Ammon's horn (tissue), 1 donor: Measurements from ENCODE around the gene CHRD.
A peak's percentile ranks its signal among the peaks of the same experiment; 100 is the strongest.

Experiments used
- DNase-seq: peaks from one replicate; pipeline ENCODE4 v3.0.0-alpha.2; 2016; ENCODE audit warnings: low spot score

The CHRD gene

DNA sequence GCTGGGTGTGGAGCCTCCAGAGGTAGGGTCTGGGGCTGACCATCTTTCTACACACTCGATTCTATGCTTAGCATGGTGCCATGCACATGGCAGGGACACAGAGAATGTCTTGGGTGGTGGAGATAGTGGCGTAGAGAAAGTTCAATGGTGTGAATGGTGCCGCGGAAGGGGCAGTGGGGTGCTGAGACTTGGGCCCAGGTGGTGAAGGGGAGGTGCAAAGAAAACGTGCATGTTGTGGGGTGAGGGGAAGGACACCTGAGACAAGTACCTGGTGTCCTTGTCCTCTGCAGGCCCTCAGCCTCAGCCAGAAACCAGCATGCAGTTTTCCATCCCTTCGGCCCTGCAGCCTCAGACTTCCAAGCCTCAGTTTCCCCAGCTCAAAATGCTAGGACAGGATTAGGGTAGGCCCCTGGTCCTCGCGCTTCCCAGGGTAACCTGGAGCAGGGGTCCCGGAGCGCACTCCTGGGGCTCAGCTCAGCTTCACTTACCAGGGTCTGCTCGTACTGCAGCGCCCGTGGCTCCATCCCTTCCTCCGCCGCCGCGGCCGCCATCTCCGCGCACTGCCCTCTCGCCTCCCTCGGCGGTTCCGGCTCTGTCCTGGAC lies 18.8 kb upstream of the CHRD start:
- no peak for DNase-seq

DNA sequence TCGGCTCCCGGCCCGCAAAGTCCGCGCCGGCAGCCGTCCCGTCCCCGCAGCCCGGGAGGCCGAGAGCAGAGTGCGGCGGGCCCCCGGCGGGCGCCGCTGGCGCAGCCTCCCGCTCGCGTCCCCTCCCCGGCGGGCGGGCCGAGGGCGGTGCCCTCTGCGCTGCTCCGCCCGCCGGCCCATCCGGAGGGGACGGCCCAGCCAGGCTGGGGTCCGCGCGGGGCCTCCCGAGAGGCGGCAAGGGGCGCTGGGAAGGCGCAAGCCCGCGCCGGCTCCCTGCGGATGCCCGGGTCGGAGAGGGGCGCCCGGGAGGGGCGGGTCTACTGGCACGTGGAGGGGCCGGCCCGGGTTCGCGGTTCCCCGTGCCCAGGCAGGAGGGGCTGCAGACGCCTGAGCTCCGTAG lies 18.3 kb upstream of the CHRD start, which contains the start of the genes CLCN2 and POLR2H:
TSS of gene CLCN2 (minus strand) at position 74 of the 400 bp plus-strand sequence. CDS start 126 bp downstream, outside the sequence.
TSS of gene POLR2H (plus strand) at position 179 of the 400 bp plus-strand sequence. CDS start 1,783 bp downstream, outside the sequence.
- peak; percentile 62 for DNase-seq

DNA sequence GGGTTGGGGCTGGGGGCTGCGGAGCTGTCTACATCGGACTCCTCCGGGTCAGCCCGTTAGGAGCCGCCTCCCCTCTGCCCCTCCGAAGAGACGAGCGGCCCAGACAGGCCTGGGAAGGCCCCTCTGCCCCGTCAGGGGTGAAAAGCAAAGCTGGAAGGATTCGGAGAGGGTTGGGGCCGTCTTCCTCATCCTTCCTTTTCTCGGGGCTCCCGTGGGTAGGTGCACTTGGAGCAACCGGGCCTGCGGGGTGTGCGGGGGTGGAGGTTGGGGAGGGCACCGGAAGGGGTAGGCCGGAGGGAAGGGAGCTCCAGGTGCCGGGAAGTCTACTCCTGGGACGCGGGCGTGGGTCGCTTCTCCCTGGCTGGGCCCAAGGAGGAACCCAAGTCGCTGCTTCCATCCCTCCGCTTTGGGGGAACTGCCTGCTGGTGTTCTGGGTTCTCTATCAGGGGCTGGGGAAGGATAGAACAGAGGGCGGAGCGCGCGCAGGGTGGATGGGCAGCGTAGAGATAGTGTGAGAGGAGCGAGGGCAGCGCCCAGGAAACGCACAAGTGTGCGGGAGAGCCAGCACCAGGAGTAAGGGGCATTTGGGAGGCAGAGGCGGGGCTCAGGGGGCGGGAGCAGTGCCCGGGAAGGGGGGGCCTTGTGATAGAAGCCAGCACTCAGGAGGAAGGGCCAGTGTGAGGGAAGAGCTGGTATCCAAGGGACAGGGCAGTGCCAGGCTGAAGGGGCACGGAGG lies 17.8 kb upstream of the CHRD start:
- DNase-seq, result peak; percentile 82

DNA sequence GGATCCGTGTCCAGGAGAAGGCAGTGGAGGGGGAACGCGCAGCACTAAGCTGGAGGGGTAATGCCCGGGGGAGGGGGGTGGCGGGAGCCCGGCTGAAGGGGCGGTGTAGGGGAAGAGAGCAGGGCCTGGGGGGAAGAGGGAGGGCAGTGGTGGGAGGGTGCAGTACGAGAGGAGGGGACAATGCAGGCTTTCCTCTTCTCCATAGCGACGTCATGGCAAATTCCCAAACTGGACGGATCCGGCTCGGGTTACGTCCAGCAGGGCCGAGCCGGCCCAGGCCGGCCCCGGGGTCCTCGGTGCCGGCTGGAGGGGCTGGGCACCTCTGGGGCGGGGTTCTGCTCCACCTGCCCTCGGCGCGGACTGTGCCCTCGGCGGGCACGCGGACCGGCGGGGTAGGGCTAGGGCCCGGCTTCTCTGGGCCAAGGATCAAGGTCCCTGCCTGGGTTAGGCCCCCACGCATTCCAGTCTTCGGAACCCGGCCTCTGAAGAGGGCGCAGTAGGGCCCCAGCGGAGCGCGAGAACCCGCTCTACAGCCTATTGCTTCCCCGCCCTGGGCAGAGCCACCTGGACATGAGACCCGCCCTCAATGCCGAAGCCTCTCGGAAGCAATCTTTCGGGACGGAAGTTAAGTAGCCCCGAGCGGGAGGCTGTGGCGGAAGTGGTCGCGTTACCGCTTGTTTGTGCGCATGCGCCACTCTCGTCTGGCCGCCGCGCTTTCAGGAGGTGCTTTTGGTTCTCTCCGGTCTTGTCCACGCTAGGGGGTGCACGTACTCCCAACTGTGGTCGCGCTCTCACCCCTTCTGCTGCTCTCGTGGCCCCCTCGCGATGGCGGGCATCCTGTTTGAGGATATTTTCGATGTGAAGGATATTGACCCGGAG lies 16.9 kb upstream of the CHRD start:
- DNase-seq, result peak; percentile 97

DNA sequence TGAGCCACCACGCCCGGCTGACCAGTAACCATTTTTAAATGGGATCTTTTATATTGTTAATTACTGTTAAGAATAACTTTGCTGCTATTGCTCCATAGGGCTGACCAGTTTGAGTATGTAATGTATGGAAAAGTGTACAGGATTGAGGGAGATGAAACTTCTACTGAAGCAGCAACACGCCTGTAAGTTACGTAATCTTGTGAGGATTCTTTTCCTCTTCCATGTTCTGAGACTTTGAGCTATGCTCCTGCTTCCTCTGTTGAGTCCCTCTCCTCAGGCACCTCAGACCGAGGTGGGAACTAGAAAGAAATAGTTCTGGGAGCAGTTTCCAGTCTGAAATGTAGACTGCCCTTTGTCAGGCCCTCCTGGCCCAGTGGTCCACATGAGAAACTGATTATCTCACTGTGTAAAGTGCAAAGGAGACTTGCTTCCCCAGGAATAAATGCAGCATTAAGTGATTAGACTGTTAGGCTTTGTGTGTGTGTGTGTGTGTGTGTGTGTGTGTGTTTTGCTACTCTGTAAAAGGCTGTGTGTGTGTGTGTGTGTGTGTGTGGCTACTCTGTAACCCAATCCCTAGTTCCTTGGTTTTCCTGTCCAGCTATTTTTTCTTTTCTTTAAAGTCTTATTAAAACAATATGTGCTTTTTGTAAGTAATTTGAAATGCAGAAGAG lies 13.1 kb upstream of the CHRD start:
- DNase-seq, result no peak

DNA sequence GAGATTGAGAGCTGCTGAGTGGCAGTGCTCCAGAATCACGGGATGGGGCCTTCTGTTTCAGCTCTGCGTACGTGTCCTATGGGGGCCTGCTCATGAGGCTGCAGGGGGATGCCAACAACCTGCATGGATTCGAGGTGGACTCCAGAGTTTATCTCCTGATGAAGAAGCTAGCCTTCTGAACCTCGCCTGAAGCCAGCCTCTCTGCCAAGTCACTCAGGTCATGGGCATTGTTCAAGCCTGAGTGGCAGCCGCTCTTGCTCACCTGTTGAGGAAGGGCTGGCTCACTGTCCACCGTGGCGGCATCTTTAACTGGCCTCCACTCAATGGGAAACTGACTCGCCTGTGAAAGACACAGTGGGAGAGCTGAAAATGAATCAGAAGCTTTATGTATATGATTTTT lies 11.7 kb upstream of the CHRD start:
- DNase-seq, result no peak

DNA sequence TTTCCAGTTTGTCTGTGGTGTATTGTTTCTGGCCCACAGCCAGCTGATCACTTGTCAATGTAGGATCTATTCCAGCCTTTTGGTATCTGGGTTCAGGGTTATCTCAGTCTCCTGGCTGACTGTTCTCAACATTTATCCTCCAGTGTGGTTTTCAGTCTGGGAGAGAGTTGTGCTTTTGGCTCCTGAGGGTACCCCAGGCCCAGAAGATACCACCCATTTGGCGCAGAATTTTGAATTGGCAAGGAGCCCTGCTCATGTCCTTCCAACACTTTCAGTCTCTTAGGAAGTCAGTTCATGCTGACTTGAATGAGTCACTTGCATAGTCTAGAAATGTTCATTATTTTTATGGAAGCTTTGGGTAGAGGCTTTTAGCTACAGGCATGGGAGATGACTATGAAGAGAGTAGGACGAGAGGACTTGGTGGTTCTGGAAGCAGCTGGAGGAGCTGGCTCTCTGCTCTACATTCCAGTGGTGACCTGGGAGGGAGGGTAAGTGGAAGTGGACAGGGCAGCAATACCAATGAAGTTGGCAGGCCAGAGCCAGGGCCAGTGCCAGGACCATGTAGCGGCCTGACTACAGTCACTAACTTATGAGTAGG lies 11.2 kb upstream of the CHRD start:
- DNase-seq, result peak; percentile 69

DNA sequence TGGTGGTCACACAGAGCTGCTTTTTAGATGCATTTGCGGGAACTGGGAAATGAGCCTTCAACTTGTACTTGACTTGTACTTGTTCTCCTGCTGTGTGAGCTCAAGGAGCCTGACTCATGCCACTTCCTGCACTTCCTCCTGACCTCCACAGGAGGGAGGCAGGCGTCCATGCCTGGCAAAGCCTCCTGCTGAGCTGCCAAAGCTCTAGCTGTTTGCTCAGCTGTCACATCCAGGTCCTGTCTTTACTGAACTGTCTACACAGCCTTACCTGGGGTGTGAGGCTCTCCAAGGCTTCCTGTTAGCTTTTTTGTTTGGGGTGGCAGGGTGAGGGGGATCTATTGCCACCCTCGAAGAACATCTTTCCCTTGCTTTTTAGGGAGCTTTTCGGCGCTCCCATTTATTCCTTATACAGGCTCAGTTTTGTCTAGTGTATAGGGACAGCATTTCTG lies 8.3 kb upstream of the CHRD start:
- DNase-seq, result peak; percentile 93

DNA sequence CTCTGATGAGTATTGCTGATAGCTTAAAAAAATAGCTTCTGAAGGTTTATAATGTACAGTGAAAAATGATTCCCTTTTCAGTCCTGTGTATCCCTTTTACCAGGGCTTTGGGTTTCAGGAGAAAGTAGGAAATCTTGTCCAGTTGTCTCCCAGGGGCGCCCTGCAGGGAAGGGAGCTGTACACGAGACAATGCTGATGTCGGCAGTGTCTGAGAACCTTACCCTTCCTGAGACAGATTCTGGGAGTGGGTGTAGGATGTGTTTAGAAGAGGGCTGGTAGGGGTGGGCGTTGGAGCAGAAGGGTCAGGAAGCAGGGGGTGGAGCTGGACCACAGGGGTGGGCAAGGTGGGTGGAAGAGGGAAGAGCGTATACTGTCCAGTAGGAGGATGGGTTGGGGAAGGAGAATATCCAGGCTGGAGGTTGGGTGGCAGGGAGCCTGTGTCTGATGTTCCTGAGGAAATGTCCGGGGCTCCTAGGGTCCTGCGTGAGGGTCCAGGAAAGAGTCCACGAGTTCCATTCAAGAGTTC lies 7.5 kb upstream of the CHRD start:
- DNase-seq, result no peak

DNA sequence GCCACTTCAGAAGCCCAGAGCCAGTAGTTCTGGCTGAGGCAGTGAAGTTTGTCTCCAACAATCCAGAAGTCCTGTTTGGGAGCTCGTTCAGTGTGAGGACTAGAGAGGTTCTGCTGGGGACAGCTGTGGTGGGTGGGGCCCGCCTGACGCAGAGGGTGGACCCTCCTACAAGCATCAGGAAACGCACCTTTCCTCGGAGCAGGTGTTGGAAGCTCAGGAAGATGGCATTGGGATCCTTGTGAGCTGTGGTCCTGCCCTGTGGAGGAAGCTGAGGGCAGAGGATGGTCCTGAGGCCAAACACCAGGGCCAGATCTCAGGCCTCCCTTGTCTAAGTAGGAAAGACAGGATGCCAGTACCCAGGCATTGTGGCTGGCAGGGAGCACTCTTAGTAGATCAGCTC lies 6.9 kb upstream of the CHRD start:
- DNase-seq, result no peak

DNA sequence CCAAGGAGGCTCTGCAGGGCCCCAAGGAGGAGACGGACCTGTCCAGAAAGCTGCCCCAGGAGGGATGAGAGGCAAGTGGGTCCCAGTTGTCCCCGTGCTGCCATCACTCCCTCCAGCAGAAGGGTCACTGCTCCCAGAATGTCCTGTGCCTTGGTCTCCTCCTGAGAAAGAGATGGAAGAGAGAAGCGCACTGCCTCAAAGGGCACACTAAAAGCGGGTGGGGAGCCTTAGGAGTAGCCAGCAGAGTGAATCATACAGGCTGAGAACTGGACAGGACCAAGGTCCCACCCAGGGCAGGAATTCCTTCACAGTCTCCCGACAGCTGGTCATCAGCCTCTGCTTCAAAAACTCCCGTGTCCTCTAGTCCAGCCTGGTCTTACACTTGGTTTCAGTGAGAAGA lies 6.4 kb upstream of the CHRD start:
- DNase-seq, result no peak

DNA sequence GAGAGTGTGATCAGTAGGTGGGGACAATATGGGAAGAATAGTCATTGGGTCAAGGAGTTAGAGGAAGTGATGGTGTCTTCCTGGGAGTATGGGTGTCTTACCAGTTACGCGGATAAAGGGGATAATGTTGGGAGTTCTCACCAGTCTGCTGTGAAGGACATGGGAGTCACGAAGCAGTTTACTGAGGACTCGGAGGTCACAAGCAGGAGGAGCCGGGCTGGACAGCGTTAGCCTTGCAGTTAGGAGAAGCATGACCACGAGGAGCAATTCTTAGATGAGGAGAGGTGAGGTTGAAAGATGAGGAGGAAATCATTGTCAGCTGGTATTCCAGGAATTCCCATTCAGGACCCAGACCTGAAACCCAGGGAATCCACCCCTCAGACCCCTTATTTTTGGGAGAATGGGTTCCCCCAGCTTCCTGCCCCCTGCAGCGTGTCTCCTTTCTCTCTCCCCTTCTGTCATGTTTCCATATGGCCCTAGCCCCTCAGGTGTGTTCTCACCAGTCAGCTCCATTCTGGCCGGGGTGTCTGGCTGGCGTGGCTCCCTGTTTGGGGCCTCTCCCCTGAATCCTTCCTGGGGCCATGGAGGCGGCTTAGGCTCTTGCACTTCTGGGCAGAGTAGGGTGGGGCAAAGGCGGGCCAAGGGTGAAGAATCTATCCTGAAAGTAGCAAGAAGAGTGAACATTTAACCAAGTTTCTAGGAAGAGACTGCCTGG lies 4.0 kb upstream of the CHRD start:
- DNase-seq, result no peak

DNA sequence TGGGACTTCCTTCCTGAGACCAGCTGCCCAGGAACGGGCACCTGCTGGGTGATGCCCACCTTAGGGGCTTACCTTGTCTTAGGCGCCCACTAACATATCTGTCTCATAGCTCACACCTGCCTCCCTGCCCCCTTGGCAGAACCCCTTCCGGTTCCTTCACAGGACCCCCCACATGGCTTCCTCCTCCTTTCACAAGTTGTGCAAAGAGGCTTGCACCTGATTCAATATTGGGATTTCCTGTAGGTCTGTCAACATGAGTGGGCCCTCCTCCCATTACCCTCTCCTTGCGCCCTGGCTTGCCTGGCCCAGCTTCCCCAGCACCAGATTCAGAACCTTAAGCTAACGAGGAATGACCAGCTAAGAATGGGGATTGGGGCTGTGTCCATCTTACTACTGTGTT lies 2.5 kb upstream of the CHRD start:
- DNase-seq, result no peak

DNA sequence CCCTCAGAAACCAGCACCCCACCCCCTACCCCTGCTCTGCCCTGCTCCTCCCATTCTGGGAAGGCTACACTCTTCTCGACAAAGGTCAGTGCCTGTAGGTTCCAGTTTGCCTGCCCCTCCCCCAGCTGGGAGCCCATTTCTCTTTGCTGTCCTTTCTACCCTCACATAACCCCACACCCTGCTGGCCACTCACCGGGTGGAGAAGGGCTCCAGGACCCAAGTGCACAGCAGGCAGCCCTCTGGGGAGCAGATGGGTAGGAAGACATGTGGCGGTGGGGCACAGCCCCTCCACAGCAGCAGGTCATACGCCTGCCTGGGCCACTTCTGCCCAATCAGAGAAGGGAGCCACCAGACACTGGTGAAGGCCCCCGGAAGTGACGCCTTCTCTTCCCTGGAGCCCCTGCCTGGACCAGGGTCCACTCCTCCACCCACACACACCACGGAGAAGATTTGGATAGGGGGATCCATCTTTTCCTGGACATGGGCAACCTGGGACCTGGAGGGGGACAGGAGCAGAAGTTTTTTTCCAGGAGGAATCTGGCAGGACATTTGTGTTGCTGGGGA lies 1.9 kb upstream of the CHRD start, which contains the start of gene THPO:
TSS of gene THPO (minus strand) at position 326 of the 564 bp plus-strand sequence. CDS start 1,948 bp downstream, outside the sequence.
- DNase-seq, result no peak

DNA sequence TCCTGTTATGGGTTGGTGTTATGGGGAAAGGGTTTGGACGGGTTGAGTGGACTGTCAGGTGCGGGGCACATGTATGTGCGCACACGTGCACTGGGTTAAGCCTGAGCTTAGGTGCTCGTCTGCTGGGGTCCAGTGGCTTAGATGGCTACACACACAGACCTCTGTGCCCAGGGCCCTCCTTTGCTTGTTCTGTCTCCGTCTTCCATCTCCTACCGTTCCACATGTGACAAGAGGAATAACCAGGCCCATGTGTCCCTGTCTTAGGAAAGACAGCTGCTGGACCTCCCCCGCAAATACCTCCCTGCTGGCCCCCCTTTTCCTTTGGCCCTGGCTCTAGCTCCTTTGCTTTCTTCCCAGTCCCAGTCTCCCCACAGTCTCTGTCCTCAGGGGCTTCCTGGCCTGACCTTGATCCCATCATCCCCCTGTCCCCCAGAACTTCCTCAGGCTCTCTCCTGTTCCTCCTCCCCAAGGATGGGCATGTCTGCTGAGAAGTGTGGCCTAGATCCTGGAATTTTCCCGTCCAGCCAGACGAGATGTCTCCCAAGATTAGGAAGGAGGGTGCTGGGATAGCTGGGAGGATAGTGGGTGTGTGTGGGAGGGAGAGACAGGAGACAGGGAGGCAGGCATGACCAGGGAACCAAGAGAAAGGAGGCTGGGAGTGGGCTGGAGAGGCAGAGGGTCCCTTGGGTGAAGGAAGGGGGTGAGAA lies 1.1 kb upstream of the CHRD start:
- no peak for DNase-seq

DNA sequence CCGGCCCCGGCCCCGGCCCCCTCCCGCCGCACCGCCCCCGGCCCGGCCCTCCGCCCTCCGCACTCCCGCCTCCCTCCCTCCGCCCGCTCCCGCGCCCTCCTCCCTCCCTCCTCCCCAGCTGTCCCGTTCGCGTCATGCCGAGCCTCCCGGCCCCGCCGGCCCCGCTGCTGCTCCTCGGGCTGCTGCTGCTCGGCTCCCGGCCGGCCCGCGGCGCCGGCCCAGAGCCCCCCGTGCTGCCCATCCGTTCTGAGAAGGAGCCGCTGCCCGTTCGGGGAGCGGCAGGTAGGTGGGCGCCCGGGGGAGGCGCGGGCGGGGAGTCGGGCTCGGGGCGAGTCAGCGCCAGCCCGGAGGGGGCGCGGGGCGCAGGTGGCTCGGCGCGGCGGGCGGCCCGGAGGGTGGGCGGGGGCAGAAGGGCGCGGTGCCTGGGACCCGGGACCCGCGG lies 352 bp downstream of the CHRD start:
- DNase-seq, result peak; percentile 59

DNA sequence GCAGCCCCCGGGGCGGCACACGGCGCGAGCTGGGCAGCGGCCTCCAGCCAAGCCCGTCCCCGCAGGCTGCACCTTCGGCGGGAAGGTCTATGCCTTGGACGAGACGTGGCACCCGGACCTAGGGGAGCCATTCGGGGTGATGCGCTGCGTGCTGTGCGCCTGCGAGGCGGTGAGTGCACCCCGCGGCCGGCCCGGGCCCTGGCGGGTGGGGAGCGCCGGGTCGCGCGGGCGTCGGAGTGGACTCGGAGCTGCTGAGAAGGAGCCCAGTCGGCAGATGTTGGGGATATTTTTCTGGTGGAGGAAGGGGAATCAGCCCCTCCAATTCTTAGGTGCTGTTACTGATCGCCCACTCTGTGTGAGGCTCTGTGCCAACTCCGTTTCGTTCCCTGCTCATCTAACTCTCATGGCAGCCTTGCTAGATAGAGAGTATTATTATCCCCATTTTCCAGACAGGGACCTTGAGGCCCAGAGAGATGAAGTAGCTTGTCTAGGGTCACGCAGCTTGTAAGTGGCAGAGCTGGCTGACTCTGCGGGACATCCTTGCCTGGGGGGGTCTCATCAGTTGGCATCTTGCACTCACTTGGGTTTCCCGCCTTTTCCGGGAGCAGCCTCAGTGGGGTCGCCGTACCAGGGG lies 890 bp downstream of the CHRD start:
- no peak for DNase-seq

DNA sequence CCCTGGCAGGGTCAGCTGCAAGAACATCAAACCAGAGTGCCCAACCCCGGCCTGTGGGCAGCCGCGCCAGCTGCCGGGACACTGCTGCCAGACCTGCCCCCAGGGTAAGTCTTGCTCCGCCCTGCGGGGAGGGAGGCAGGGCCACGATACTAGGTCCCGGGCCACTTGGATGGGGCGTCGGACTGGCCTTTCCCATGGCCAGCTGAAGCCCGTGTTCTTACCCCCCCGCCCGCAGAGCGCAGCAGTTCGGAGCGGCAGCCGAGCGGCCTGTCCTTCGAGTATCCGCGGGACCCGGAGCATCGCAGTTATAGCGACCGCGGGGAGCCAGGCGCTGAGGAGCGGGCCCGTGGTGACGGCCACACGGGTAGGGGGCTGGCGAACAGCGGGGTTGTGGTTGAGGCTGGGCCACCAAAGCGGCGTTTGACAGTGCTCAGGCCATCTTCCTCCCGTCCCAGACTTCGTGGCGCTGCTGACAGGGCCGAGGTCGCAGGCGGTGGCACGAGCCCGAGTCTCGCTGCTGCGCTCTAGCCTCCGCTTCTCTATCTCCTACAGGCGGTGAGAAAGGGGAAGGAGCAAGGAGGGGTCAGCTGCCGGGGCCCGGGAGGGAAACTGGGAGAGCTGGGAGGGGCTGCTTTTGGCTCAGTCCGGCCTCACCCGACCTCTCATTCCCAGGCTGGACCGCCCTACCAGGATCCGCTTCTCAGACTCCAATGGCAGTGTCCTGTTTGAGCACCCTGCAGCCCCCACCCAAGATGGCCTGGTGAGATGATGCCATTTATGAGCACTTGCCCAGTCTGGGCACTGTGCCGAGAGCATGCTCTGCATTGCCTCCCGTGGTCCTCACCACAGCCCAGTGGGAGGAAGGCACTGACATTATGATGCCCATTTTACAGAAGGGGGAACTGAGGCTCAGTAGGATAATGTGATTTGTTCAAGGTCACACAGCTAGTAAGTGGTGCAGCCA lies 1.7 kb downstream of the CHRD start:
- no peak for DNase-seq
